Left cardiac atrium (tissue), 4 donors: ENCODE measurements around the gene FANCL. TPM values are rescaled to one million over a fixed set of nuclear protein-coding genes. Genes with fewer than 3 reads are reported as not detected.

Experiments
- ATAC-seq, 2 donors: fragments of 200-7000 bp; cut with Tn5 transposase; one replicate each; pipeline ENCODE4 v1.9.1; 2020; ENCODE audit warnings: mild to moderate bottlenecking in 2 of 2, moderate library complexity in 2 of 2
- DNase-seq: peaks from one replicate; pipeline ENCODE4 v3.0.0-alpha.2; 2020
- intact Hi-C, 2 donors: fragments of 100-400 bp; cut with DNase I; formaldehyde crosslinking; loops; one replicate each; pipeline versions ENCODE4 v1.14.1 to v1.15.1; 2022 to 2023
- total RNA-seq, 2 donors: library from RNA; stranded (reverse); fragmentation: NEBNext Ultra II Directional; extraction: Animal tissue kit (Norgen Biotek cat#: 25700); gene quantifications; one replicate each; pipeline ENCODE4 v1.2.1, GENCODE V29; 2021
- donor health status: DM: no; HTN: yes; CAD: no.
- donor health status: DM: no; HTN: yes; CAD: no; lungs with severe emphysema.
- donor health status: DM: yes; HTN: yes; CAD: no.
- donor health status: Dilated cardiomyopathy.

Gene FANCL
- total RNA-seq, 2 donors from 2014 or later, result 12.9 to 13.7 TPM

GRCh38 chr2:58110765-58111164 lies 130.4 kb downstream of the FANCL start:
- intact Hi-C loops, result no loop called here
- ATAC-seq, result no peak
- no peak for DNase-seq

DNA sequence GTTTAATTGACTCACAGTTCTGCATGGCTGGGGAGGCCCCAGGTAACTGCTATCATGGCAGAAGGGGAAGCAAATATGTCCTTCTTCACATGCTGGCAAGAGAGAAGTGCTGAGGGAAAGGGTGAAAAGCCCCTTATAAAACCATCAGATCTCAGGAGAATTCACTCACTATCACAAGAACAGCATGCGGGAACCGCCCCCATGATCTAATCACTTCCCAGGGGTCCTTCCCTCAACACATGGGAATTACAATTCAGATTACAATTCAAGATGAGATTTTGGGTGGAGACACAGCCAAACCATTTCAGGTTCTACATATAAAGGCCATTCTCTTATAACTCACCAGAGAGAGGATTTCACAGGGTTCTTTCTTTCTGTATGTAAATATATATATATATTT lies 131.6 kb downstream of the FANCL start:
- DNase-seq (no peak), ATAC-seq (no peak)
- intact Hi-C loops, result no loop called here

Other genes starting within 250 kb of the FANCL start
- gene VRK2, start 194.5 kb downstream of the FANCL start, total RNA-seq, result 10 to 100 TPM; 20.5 to 24.2 TPM